Gastroesophageal sphincter (tissue), 4 donors: ENCODE data around the gene HEXB. TPM values are rescaled to one million over a fixed set of nuclear protein-coding genes. Genes with fewer than 3 reads are reported as not detected.

Source experiments
- ATAC-seq: fragments of 150-250 bp; one replicate; pipeline ENCODE4 v1.9.1; 2016; ENCODE audit warnings: mild to moderate bottlenecking, moderate library complexity
- H3K27ac ChIP-seq, 4 donors: fragments of 200-600 bp; sonication (generic) in 3 of 4; 1 replicate in 3 of 4; 2 replicates in 1 of 4; pipeline ENCODE4 v1.5.1; 2016 to 2019
- H3K27me3 ChIP-seq: fragments of 200-600 bp; sonication (generic); one replicate; pipeline ENCODE4 v1.5.1; 2019
- H3K36me3 ChIP-seq, 2 donors: fragments of 200-600 bp; sonication (generic); one replicate each; pipeline ENCODE4 v1.5.1; 2019; ENCODE audit warnings: control low read depth in 1 of 2
- H3K4me1 ChIP-seq, 3 donors: fragments of 200-600 bp; sonication (generic); 1 replicate in 2 of 3; 2 replicates in 1 of 3; pipeline ENCODE4 v1.5.1; 2016 to 2019; ENCODE audit warnings: control low read depth in 2 of 3
- H3K4me3 ChIP-seq, 2 donors: fragments of 200-600 bp; sonication (generic); one replicate each; pipeline ENCODE4 v1.5.1; 2019; ENCODE audit warnings: mild to moderate bottlenecking in 1 of 2, moderate library complexity in 1 of 2
- H3K9me3 ChIP-seq, 3 donors: fragments of 200-600 bp; sonication (generic); one replicate each; pipeline ENCODE4 v1.5.1; 2017 to 2019; ENCODE audit warnings: control low read depth in 2 of 3
- CTCF ChIP-seq, 4 experiments: fragments of 200-600 bp in 2 of 4; fragments of 450-650 bp in 2 of 4; sonication (generic) in 1 of 4; IDR thresholded peaks; one replicate each; pipeline ENCODE4 v1.5.1; 2017 to 2019; ENCODE audit warnings: antibody characterized with exemption in 4 of 4, mild to moderate bottlenecking in 2 of 4, moderate library complexity in 2 of 4
- EP300 ChIP-seq: sonication (generic); formaldehyde crosslinking; IDR thresholded peaks from one replicate; pipeline ENCODE4 v1.6.1; 2017; ENCODE audit warnings: antibody characterized with exemption, mild to moderate bottlenecking
- POLR2A ChIP-seq, 2 donors: fragments of 450-650 bp; IDR thresholded peaks; one replicate each; pipeline ENCODE4 v1.6.1; 2017; ENCODE audit warnings: antibody characterized with exemption in 2 of 2, mild to moderate bottlenecking in 2 of 2, moderate library complexity in 1 of 2
- POLR2AphosphoS5 ChIP-seq: sonication (generic); formaldehyde crosslinking; IDR thresholded peaks from one replicate; pipeline ENCODE4 v1.6.1; 2017; ENCODE audit warnings: antibody characterized with exemption
- WGBS, 2 donors: methylation state at CpG; one replicate each; pipeline ENCODE4 v1.1.5; 2018; ENCODE audit warnings: low coverage in 1 of 2; 5-methylcytosine and 5-hydroxymethylcytosine counted together
- total RNA-seq, 4 donors: library from RNA; depleted of rRNA; stranded (reverse); fragments of >200 nt; gene quantifications; one replicate each; pipeline ENCODE4 v1.1.0, GENCODE V29; 2016

Gene HEXB
- 100 to 1,000 TPM in 2 of 4 donors, 10 to 100 TPM in 2; 89.1 to 135 (median 103) TPM for total RNA-seq

GRCh38 chr5:74684900-74685851 is at the start of gene HEXB:
Gene HEXB (plus strand): TSS chr5:74685233. CDS start chr5:74685261, 28 bp downstream.
- peak; percentile 99 for ATAC-seq

GRCh38 chr5:74636149-74636548 is 48.9 kb upstream of the HEXB start:
- ATAC-seq = no peak
- H3K27me3 ChIP-seq = no peaks in the 10 kb centered on the region
- H3K9me3 ChIP-seq = no peaks in the 10 kb centered on the region
- H3K27ac ChIP-seq = no peak overlapping the region
- peaks cover 0 to 16% of the 10 kb centered on the region in 2 donors for H3K36me3 ChIP-seq
- no peak overlapping the region for H3K4me3 ChIP-seq
- 91 to 100% methylated on average over 1 to 9 of the region's 12 CpGs for WGBS, 2 donors
- H3K4me1 ChIP-seq = peaks cover 0 to 45% (median 5%) of the 10 kb centered on the region in 3 donors
- TF ChIP-seq EP300 (no peak), CTCF (IDR thresholded peaks at IDR 0.05) (no peak), POLR2AphosphoS5 (no peak), POLR2A (IDR thresholded peaks at IDR 0.05) (no peak)

More at GRCh38 chr5:74684900-74685851, at the start of gene HEXB:
- no peaks in the 10 kb centered on the region for H3K27me3 ChIP-seq
- 0% methylated on average over 1 of the region's 78 CpGs; no CpG with 5 or more reads in 1 of the 2 donors for WGBS, 2 donors
- H3K36me3 ChIP-seq = peaks cover 0 to 14% of the 10 kb centered on the region in 2 donors
- no peak for TF ChIP-seq EP300
- TF ChIP-seq POLR2AphosphoS5 = peak; percentile 65
- TF ChIP-seq POLR2A (IDR thresholded peaks at IDR 0.05) = peak; percentile 83 to 86
- TF ChIP-seq CTCF (IDR thresholded peaks at IDR 0.05) = peak in 2 of 4 experiments; percentile 6 to 13
- no peaks in the 10 kb centered on the region for H3K9me3 ChIP-seq
- peak within 1 kb of the TSS; percentile 48 to 91 (median 89) for H3K27ac ChIP-seq
- H3K4me3 ChIP-seq = peak within 1 kb of the TSS; percentile 79 to 84
- peaks cover 0 to 33% (median 7%) of the 10 kb centered on the region in 3 donors for H3K4me1 ChIP-seq

- TF ChIP-seq POLR2A (IDR thresholded peaks at IDR 0.05) = no peak
- peaks cover 0 to 16% of the 10 kb centered on the region in 2 donors for H3K36me3 ChIP-seq
- H3K4me1 ChIP-seq = peaks cover 0 to 45% (median 5%) of the 10 kb centered on the region in 3 donors
- H3K27me3 ChIP-seq = no peaks in the 10 kb centered on the region
- WGBS, 2 donors = 74 to 78% methylated on average over 2 to 4 of the region's 4 CpGs
- H3K4me3 ChIP-seq = no peak overlapping the region
- no peak overlapping the region for H3K27ac ChIP-seq
- no peaks in the 10 kb centered on the region for H3K9me3 ChIP-seq
- no peak for ATAC-seq
These were observed 48.5 kb upstream of the HEXB start for GRCh38 chr5:74636552-74636951.

- H3K27ac ChIP-seq = peak overlapping the region in 2 of 4 donors; percentile 26 to 85
- no peak for ATAC-seq
- WGBS, 2 donors = 71 to 80% methylated on average over 1 of the region's 1 CpG
- H3K4me3 ChIP-seq = peak overlapping the region; percentile 4 to 73
- no peaks in the 10 kb centered on the region for H3K9me3 ChIP-seq
- peaks cover 0 to 16% of the 10 kb centered on the region in 2 donors for H3K36me3 ChIP-seq
- H3K27me3 ChIP-seq = no peaks in the 10 kb centered on the region
- peaks cover 0 to 36% (median 5%) of the 10 kb centered on the region in 3 donors for H3K4me1 ChIP-seq
- no peak for TF ChIP-seq POLR2A (IDR thresholded peaks at IDR 0.05)
These were observed 46.5 kb upstream of the HEXB start for GRCh38 chr5:74638544-74638969.

- no peak for TF ChIP-seq POLR2AphosphoS5
- no peak for TF ChIP-seq POLR2A (IDR thresholded peaks at IDR 0.05)
- no peak for TF ChIP-seq EP300
- TF ChIP-seq CTCF (IDR thresholded peaks at IDR 0.05) = no peak
- ATAC-seq = no peak
- Histone ChIP-seq H3K4me3 (peak overlapping the region; percentile 57 to 73), H3K27ac (peak overlapping the region in 3 of 4 donors; percentile 84 to 86 (median 85)), H3K4me1 (peaks cover 0 to 36% (median 5%) of the 10 kb centered on the region in 3 donors), H3K27me3 (no peaks in the 10 kb centered on the region), H3K9me3 (no peaks in the 10 kb centered on the region), H3K36me3 (peaks cover 0 to 13% of the 10 kb centered on the region in 2 donors)
- 8 to 17% methylated on average over 9 to 10 of the region's 10 CpGs for WGBS, 2 donors
These were observed 45.8 kb upstream of the HEXB start for GRCh38 chr5:74638970-74639806.
